ENCODE measurements around the gene GIPC2.
"Not testable (repeated sequence)": the region's sequence is repeated elsewhere in the genome, so short reads cannot be mapped to it uniquely, and the experiment has no call there.

GIPC2 gene

DNA sequence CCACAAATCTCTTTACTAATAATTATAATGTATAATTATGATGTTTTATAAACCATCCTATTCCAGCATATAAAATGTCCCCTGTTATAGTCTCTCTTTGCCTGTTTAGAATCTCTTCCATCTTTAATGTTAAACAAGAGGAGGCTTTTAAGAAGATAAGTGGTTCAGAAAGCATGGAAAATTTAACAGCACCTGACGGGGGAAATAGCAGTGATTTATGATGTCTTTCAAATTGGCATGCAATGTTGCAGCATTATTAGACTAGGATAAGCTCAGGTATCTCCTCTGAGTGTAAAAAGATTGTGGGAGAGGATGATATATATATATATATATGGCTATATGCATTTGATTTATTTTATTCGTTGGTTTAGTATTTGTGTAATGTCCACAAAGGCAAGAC, 24.4 kb downstream of the GIPC2 start:
- peak; percentile 51 to 84 (median 81) for DNase-seq

DNA sequence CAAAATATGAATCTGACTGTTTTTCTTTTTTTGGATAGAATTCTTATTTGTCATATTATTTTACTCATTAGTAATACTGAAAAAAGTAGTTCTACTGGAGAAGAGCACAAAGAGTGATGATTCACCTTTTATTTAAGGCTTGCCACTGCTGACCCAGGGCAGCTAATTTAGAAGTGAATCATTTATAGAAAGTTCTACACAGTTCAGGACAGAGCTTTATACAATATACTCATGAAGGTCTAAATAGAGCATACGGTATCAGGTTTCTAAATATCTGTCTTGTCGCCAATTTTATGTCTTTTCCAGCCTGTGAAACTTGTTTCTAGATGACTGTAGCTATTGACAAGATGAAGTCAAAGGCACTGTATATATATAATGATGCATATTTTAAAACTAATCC, 25.0 kb downstream of the GIPC2 start:
- peak in 1 of 3 experiments; percentile 34 for DNase-seq

DNA sequence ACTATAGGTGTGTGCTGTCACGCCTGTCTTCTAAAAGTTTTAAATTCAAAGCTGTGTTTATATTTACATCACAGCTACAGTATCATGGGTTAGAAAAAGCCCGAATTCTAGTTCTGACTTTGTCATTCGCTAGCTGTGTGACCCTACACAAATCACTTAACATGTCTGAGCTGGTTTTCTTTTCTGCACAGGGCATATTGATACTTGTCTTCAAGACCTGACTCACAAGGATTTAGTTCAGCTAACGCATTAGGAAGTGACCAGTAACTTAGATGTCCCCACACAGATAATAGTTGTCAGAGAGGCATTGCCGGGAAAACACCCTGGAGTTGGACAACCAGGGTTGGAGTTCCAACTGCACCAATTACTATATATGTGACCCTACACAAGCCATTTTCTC, 25.9 kb downstream of the GIPC2 start:
- no peak for DNase-seq

DNA sequence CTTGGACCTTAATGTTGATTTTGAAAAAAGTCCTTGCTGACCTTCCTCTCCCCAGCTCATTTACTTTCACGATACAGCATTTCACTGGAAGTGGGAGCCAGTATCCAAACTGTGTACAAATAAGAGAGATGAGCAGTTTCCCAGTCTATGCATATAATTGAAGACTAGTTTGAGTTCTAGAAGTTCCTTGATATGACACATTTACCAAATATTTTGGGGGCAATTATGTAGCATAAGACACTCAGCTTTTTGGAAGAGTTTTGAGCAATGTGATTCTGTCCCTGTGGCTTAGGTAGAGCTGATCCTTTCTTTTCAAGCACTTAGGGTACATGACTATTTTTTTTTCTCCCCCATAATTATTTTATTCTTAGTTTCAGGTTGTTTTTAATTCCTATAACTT, 26.4 kb downstream of the GIPC2 start:
- no peak for DNase-seq

DNA sequence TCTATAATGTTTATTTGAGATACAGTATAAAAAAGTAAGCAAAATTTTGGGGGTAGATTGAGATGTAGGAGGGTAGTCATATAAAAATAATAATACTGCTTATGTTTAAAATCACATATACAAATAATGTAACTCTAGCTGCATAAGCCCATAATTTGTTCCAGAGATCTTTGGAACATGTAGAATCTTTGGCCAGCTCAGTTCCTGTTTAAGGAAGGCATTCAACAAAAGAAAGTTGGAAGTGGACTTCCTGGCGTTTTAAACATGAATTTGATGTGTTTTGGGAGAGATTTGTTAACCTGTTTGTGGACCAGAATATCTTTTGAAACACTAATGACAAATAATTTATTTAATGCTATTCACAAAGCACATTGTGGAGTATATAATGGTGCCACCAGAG, 27.7 kb downstream of the GIPC2 start:
- DNase-seq: no peak

DNA sequence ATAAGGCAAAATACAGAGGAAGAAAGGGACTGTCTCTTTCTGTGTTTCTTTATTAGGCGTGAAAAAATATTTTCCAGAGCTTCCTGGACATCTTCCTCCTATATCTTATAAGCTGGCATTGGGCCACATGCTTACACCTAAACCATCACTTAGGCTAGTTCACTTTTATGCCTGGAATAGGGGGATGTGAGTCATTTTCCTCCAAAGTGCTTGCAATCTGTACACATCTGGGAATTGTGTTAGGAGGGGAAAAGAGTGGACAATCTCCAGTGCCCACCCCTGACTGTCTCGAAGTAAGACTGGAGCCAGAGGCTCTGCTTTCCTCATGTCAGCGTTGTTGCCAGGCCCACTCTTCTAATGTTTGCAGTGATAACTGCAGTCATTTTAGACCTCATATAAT, 29.9 kb downstream of the GIPC2 start:
- no peak for DNase-seq

DNA sequence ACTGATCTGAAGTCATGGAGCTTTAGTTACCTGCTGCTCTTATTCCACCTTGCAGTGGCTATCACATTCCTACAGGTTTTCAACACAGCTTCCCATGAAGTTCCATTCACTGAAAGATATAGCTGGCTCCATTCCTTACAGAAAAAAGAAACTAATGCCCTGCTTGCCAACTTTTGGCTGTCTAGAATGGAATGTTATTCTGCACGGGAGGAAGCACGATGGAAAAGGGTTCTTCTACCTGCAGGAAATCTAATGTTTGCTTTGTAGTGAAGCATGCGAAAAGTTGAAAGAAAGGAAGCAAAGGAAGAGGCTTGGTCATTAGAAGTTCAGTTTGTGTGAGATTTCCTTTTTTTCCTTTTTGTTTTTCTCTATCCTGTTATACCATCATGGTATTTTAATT, 32.6 kb downstream of the GIPC2 start:
- DNase-seq: no peak

DNA sequence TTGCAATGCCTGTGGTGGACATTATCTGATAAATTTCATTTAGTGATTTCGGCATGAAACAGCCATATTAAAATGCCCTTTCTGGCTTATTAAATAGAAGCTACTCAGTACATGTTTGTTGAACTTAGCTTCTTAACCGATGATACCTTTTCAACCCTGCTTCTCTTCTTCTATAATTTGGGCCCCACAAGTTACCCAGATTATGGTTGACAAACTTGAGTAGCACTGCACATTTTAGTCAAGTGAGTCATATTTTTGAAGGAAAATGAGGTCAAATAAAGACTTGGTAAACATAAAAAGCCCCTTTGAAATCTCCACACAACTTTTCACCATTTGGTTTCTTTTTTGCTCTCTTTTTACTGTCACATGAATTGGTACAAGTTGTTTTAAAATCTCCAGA, 33.8 kb downstream of the GIPC2 start:
- no peak for DNase-seq

DNA sequence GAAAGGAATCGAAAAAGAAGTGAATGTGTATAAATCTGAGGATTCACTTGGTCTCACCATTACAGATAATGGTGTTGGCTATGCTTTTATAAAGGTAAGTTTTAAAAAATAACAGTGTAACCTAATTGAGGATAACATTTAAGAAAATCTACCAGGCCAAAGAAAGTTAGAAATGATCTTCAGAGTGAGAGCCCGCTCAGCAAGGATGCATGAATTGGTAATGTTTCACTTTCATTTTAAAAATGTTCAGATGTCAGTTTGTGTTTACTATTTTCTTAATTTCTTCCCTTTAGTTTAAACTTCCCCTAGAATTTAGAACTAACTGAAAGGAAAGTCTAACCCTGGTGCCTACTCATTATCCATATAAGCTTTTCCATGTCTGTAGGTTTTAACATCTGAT, 35.0 kb downstream of the GIPC2 start:
- DNase-seq: no peak

DNA sequence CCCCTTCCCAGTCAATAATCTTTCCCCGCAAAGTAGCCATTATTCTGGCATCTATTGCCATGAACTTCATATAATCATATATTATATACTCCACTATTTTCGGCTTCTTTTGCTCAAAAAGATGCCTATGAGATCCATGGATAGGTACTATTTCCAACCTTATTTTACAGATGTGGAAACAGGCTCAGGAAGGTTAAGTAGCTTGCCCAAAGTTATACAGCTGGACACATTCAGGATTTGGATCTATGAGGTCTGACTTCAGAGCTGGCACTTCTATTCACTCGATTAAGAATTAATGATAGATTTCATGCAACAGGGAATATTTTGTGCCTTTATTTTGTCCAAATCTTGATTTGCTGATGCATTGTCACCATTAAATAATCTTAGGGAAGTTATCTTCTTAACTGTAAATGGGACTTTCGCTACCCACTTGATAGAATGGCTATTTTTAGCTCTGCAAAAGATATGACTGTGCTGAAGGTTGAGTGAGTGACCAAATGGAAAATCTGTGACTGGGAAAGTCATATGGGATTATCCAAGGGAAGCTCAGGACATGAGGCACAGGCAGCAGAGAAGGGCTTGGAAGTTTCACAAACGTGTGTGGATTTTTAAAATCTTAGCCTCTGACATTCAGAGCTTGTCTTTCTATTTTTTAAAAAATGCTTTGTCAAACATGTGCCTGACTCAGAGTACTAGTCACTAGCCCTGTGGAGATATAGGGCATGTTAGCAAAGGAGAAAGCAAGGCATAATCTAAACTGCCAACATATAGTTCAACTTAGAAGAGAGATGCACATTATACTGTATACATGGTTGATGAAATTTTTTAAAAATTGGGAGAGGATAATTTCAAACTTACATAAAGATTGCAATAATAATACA, 36.5 kb downstream of the GIPC2 start:
- no peak for DNase-seq

DNA sequence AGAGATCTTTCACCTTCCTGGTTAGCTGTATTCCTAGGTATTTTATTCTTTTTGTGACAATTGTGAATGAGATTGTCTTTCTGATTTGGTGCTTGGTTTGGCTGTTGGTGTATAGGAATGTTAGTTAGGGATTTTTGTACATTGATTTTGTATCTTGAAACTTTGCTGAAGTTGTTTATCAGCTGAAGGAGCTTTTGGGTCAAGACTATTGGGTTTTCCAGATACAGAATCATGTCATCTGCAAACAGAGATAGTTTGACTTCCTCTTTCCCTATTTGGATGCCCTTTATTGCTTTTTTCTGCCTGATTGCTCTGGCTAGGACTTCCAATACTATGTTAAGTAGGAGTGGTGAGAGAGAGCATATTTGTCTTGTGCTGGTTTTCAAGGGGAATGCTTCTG, 38.9 kb downstream of the GIPC2 start:
- DNase-seq: not testable (repeated sequence)

DNA sequence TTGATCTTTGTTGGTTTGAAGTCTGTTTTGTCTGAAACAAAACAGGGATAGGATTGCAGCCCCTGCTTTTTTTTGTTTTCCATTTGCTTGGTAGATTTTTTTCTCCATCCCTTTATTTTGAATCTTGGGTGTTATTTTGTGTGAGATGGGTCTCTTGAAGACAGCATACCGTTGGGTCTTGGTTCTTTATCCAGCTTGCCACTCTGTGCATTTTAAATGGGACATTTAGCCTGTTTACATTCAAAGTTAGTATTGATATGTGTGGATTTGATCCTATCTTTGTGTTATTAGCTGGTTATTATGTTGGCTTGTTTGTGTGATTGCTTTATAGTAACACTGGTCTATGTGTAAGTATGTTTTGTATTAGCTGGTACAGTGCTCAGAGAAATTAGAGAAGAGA, 40.9 kb downstream of the GIPC2 start:
- DNase-seq: no peak

DNA sequence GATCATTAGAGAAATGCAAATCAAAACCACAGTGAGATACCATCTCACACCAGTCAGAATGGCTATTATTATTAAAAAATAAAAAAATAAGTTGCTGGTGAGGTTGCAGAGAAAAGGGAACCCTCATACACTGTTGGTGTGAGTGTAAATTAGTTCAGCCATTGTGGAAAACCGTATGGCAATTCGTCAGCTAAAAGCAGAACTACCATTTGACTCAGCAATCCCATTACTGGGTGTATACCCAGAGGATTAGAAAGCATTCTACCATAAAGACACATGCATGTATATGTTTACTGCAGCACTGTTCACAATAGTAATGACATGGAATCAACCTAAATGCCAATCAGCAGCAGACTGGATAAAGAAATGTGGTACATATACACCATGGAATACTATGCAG, 42.2 kb downstream of the GIPC2 start:
- DNase-seq: no peak

DNA sequence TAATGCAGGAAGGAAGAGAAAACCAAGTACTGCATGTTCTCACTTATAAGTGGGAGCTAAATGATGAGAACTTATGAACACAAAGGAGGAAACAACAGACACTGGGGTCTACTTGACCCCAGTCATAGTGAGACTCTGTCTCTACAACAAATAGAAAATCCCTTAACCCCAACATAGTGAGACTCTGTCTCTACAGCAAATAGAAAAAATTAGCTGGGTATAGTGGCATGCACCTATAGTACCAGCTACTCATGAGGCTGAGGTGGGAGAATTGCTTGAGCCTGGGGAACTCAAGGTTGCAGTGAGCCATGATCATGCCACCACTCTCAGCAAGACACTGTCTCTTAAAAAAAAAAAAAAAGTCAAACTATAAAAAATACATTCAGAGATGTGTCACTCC, 42.7 kb downstream of the GIPC2 start:
- DNase-seq: no peak

DNA sequence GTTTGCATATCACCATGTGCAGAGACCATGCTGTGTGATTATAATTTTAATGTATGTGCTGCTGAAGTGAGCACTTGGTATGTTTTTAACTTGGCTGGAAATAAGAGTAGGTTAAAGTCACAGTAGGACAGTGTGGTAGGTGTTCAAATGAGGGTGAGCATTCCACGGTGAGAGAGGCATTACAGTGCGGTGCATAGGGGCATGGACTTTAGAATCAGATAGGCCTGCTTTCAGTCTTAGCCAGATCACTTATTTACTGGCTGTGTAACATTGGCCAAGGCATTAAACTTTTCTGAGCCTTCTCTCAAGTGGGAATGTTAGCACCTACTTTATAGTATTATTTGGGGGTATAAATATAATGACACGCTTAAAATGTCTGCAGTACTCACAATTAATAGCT, 43.2 kb downstream of the GIPC2 start:
- no peak for DNase-seq

DNA sequence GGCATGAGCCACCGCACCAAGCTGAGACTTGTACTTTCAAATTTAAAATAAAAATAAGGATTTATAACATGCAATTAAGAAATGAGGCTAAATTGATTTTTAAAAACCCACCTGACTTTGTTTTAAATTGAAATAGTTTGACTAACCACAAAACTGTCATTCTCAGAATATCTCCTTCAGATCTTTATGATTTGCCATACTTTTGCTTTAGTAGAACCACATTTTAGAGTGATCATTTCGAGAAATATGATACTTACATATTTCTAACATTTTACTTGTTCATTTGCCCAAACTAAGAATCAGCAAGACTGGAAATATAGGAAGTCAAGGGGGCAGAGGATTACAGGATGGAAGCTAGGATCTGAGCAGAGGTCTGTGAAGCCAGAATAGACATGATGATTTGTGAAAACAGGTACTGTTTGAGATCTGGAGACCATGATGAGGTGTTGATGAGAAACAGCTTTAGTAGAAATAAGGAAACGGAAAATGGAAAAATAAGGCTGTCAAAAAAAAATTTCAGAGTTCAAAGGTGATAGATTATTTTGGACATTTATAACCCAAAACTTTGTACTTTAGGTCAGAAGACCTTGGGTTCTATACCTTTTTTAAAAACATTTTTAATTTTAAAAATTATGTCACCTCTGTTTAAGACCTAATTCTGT, 44.8 kb downstream of the GIPC2 start:
- DNase-seq: no peak

DNA sequence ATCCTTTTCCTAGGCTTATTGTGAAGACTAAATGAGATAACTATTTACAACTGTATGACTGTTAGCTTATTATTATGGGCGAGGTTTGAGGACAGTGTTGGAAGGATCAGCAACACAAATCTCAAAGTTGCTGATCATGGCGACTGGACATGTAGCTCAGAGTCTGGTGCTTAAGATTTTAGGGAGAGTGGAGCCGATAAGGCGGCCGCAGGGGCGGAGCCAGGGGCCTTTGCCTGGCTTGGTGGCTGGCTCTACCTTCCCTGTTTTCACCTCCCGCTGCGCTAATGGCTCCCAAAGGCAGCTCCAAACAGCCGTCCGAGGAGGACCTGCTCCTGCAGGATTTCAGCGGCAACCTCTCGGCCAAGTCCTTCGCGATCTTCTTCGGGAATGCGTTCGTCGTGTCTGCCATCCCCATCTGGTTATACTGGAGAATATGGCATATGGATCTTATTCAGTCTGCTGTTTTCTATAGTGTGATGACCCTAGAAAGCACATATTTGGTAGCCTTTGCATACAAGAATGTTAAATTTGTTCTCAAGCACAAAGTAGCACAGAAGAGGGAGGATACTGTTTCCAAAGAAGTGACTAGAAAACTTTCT, 45.5 kb downstream of the GIPC2 start:
- no peak for DNase-seq

DNA sequence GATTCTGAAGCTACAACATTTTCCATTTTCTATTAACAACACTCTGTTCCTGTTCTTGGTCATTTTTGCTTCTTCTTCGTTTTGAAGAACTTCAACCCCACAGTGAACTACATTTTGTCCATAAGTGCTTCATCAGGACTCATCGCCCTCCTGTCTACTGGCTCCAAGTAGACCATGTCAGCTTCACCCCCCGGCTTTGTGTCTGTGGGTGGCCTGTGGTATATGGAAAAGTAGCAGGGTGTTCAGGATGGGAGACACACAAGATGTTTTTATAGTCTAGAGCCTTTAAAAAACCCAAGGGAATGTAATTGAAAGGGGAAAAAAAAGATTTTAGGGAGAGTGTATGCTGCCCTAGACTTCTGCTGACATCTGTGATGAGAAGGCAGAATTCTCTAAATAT, 46.1 kb downstream of the GIPC2 start:
- DNase-seq: no peak

DNA sequence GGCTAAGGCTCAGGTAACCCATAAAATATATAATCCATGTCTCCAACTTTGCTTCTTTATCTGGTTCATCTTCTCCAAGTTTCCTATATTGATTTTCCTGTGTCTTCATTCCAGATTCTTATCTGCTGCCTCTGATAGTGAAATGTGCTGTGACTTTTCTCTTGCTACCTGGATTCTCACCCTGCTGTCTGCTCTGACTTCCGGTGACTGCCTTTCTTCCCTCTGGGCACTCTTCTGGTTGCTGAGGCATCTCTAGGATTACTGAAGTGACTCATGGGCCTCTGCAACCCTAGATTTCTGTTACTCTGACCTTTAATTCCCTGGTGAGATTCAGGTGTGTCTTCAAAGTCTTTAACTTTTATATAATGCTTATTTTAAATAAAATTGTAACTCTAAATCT, 46.9 kb downstream of the GIPC2 start:
- DNase-seq: no peak

DNA sequence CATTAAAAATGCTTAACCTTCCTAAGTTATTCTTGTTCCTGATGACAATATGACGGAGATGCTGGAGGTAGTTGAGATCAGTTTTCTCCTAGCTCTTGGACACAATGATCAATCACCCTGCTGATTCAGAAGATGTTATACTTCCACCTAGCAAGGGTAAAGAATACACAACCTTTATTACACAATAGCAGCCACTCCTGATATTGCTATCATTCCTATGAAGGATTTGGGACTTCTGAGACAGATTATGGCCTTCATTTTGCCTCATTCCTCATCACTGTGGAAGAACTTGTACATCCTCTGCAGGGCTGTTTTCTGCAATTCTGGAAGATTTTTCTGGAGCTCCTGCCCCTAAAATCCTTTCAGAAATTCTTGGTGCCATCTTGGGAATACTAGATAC, 47.8 kb downstream of the GIPC2 start:
- no peak for DNase-seq

DNA sequence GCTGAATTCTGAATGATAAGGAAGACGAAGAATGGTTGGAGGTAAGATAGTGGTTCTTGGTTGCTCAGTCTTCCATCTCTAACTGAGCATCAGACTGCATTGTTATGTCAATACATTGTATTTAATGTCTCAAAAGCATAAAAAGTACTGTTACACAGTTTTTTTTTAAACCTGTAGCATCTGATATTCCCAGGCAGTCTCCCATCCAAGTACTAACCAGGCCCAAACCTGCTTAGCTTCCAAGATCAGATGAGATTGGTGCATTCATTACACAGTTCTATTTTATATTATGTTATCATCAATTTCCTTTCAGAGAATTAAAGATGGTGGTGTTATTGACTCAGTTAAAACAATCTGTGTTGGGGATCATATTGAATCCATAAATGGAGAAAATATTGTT, 48.9 kb downstream of the GIPC2 start:
- no peak for DNase-seq

DNA sequence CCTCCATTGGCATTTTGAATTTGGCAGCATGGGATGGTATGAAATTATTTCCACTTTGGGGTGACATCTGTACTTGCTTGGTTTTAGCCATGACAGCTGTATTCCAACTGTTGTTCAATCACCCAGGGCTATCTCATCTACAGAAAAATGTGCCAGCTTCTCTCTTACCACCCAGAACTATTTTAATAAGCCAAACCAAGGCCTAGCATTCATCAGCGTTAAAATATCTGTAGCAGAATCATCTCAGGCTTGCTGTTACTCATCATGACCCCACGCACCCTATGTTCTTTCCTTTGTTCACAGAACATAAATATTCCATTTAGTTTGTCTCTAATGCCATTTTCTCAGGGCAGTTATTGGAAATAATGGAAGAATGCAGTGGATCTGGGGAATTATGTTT, 49.8 kb downstream of the GIPC2 start:
- DNase-seq: no peak

DNA sequence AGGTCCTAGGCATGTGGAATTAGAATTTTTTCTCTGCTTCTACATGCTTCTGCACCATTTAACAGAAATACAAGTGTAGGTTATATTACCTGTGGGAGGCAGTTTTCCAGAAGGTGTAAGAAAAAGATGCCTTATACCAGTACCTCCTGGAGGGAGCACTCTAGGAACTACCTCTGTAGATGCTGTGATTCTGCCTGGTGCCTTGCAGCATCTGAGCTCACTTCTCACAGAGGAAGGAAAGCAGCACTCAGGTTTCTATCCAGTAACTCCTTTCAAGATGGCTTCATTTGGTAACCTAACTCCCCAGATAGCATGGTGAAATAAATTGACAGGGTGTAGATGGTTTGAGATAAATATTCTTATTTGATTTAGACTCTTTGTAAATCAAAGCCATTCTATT, 50.3 kb downstream of the GIPC2 start:
- no peak for DNase-seq

DNA sequence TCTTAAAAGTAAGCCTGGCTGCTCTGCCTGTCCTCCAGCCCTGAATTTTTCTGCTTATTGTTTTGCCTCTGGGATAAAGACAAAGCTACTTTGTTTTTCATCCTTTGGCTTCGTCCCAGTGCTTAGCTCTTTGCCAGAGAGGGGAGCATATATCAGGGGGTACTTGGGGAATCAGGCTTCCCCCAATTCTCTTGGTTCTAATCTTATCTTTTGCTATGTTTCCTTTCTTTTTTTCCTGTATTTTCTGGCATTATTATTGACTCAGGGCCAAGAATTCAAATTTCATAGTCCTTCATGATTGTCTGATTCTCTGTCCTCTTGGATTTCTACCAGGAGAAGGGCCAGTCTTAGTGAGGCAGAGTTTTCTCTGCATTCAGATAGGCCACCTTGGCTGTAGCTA, 51.2 kb downstream of the GIPC2 start:
- no peak for DNase-seq
